ENCODE results near the gene GTF2IRD2. TPM values are rescaled to one million over a fixed set of nuclear protein-coding genes. Genes with fewer than 3 reads are reported as not detected.
"Not testable (repeated sequence)": the region's sequence is repeated elsewhere in the genome, so short reads cannot be mapped to it uniquely, and the experiment has no call there.

GTF2IRD2 gene
- total and polyA plus RNA-seq, 7 experiments from 2014 or later: 12.1 to 44.1 (median 23.0) TPM

- H3K4me3 Mint-ChIP-seq; H3K9me3 Mint-ChIP-seq; intact Hi-C loops (cut with micrococcal nuclease); H3K4me1 ChIP-seq (ENCODE audit: control insufficient read depth in 2 of 2, insufficient read depth in 2 of 2, low read length in 2 of 2); H3K36me3 Mint-ChIP-seq; POLR2A ChIA-PET; H3K27ac ChIP-seq (ENCODE audit: low read depth, low read length); H3K4me3 ChIP-seq (ENCODE audit: low read length); H3K27ac Mint-ChIP-seq; H3K4me1 Mint-ChIP-seq; ATAC-seq; H3K27me3 Mint-ChIP-seq; H3K36me3 ChIP-seq (ENCODE audit: control insufficient read depth in 2 of 3, insufficient read depth in 3 of 3, low read length in 3 of 3); H3K27me3 ChIP-seq (ENCODE audit: control insufficient read depth in 2 of 2, insufficient read depth in 2 of 2, low read length in 2 of 2); CTCF ChIA-PET; H3K9me3 ChIP-seq (ENCODE audit: control insufficient read depth in 2 of 3, low read length in 3 of 3); DNase-seq: not testable (repeated sequence)
These were observed 67.8 kb downstream of the GTF2IRD2 start for GRCh38 chr7:74783595-74783994.

GRCh38 chr7:74781746-74782145 is 69.7 kb downstream of the GTF2IRD2 start:
- H3K27ac ChIP-seq (ENCODE audit: low read depth, low read length); POLR2A ChIA-PET; H3K36me3 ChIP-seq (ENCODE audit: control insufficient read depth in 2 of 3, insufficient read depth in 3 of 3, low read length in 3 of 3); H3K27ac Mint-ChIP-seq; H3K4me1 Mint-ChIP-seq; ATAC-seq; H3K9me3 Mint-ChIP-seq; intact Hi-C loops (cut with micrococcal nuclease); H3K4me3 ChIP-seq (ENCODE audit: low read length); CTCF ChIA-PET; H3K27me3 ChIP-seq (ENCODE audit: control insufficient read depth in 2 of 2, insufficient read depth in 2 of 2, low read length in 2 of 2); H3K27me3 Mint-ChIP-seq; H3K36me3 Mint-ChIP-seq; H3K4me3 Mint-ChIP-seq; H3K9me3 ChIP-seq (ENCODE audit: control insufficient read depth in 2 of 3, low read length in 3 of 3); H3K4me1 ChIP-seq (ENCODE audit: control insufficient read depth in 2 of 2, insufficient read depth in 2 of 2, low read length in 2 of 2); DNase-seq: not testable (repeated sequence)

GRCh38 chr7:74779053-74779452 is 72.4 kb downstream of the GTF2IRD2 start:
- H3K9me3 Mint-ChIP-seq; DNase-seq; H3K27me3 ChIP-seq (ENCODE audit: control insufficient read depth in 2 of 2, insufficient read depth in 2 of 2, low read length in 2 of 2); H3K27me3 Mint-ChIP-seq; H3K36me3 Mint-ChIP-seq; H3K9me3 ChIP-seq (ENCODE audit: control insufficient read depth in 2 of 3, low read length in 3 of 3); H3K4me3 Mint-ChIP-seq; CTCF ChIA-PET; intact Hi-C loops (cut with micrococcal nuclease); H3K36me3 ChIP-seq (ENCODE audit: control insufficient read depth in 2 of 3, insufficient read depth in 3 of 3, low read length in 3 of 3); H3K27ac ChIP-seq (ENCODE audit: low read depth, low read length); H3K4me3 ChIP-seq (ENCODE audit: low read length); H3K27ac Mint-ChIP-seq; H3K4me1 ChIP-seq (ENCODE audit: control insufficient read depth in 2 of 2, insufficient read depth in 2 of 2, low read length in 2 of 2); H3K4me1 Mint-ChIP-seq; ATAC-seq; POLR2A ChIA-PET: not testable (repeated sequence)

- H3K36me3 Mint-ChIP-seq, CTCF ChIA-PET: not testable (repeated sequence)
These were observed 76.3 kb downstream of the GTF2IRD2 start for GRCh38 chr7:74775111-74775510.

GRCh38 chr7:74773760-74774750 is 77.3 kb downstream of the GTF2IRD2 start, which contains the start of gene NCF1:
NCF1 (plus strand) TSS chr7:74774011; CDS start chr7:74774032, 21 bp downstream.
- H3K9me3 ChIP-seq (ENCODE audit: control insufficient read depth in 2 of 3, low read length in 3 of 3); H3K9me3 Mint-ChIP-seq; H3K4me1 ChIP-seq (ENCODE audit: control insufficient read depth in 2 of 2, insufficient read depth in 2 of 2, low read length in 2 of 2); CTCF ChIA-PET; H3K27me3 ChIP-seq (ENCODE audit: control insufficient read depth in 2 of 2, insufficient read depth in 2 of 2, low read length in 2 of 2); H3K4me3 ChIP-seq (ENCODE audit: low read length); H3K4me3 Mint-ChIP-seq; H3K27ac Mint-ChIP-seq; H3K36me3 ChIP-seq (ENCODE audit: control insufficient read depth in 2 of 3, insufficient read depth in 3 of 3, low read length in 3 of 3); DNase-seq; intact Hi-C loops (cut with micrococcal nuclease); H3K27ac ChIP-seq (ENCODE audit: low read depth, low read length); H3K4me1 Mint-ChIP-seq; POLR2A ChIA-PET; H3K36me3 Mint-ChIP-seq; H3K27me3 Mint-ChIP-seq: not testable (repeated sequence)
- peak; percentile 88 for ATAC-seq

More at GRCh38 chr7:74775111-74775510, 76.3 kb downstream of the GTF2IRD2 start:
- H3K36me3 ChIP-seq (ENCODE audit: control insufficient read depth in 2 of 3, insufficient read depth in 3 of 3, low read length in 3 of 3); H3K9me3 Mint-ChIP-seq; H3K27me3 ChIP-seq (ENCODE audit: control insufficient read depth in 2 of 2, insufficient read depth in 2 of 2, low read length in 2 of 2); H3K9me3 ChIP-seq (ENCODE audit: control insufficient read depth in 2 of 3, low read length in 3 of 3); POLR2A ChIA-PET; H3K4me1 ChIP-seq (ENCODE audit: control insufficient read depth in 2 of 2, insufficient read depth in 2 of 2, low read length in 2 of 2); H3K27ac Mint-ChIP-seq; intact Hi-C loops (cut with micrococcal nuclease); ATAC-seq; DNase-seq; H3K27ac ChIP-seq (ENCODE audit: low read depth, low read length); H3K4me1 Mint-ChIP-seq; H3K27me3 Mint-ChIP-seq; H3K4me3 Mint-ChIP-seq; H3K4me3 ChIP-seq (ENCODE audit: low read length): not testable (repeated sequence)

GRCh38 chr7:74772093-74772492 is 79.3 kb downstream of the GTF2IRD2 start:
- H3K27me3 ChIP-seq (ENCODE audit: control insufficient read depth in 2 of 2, insufficient read depth in 2 of 2, low read length in 2 of 2); H3K27me3 Mint-ChIP-seq; H3K36me3 ChIP-seq (ENCODE audit: control insufficient read depth in 2 of 3, insufficient read depth in 3 of 3, low read length in 3 of 3); DNase-seq; H3K4me3 ChIP-seq (ENCODE audit: low read length); H3K36me3 Mint-ChIP-seq; H3K9me3 Mint-ChIP-seq; intact Hi-C loops (cut with micrococcal nuclease); H3K27ac Mint-ChIP-seq; CTCF ChIA-PET; H3K4me3 Mint-ChIP-seq; H3K4me1 ChIP-seq (ENCODE audit: control insufficient read depth in 2 of 2, insufficient read depth in 2 of 2, low read length in 2 of 2); H3K4me1 Mint-ChIP-seq; H3K9me3 ChIP-seq (ENCODE audit: control insufficient read depth in 2 of 3, low read length in 3 of 3); H3K27ac ChIP-seq (ENCODE audit: low read depth, low read length); ATAC-seq; POLR2A ChIA-PET: not testable (repeated sequence)

GRCh38 chr7:74770062-74770461 is 81.3 kb downstream of the GTF2IRD2 start:
- H3K4me3 ChIP-seq (ENCODE audit: low read length); H3K4me1 ChIP-seq (ENCODE audit: control insufficient read depth in 2 of 2, insufficient read depth in 2 of 2, low read length in 2 of 2); H3K36me3 ChIP-seq (ENCODE audit: control insufficient read depth in 2 of 3, insufficient read depth in 3 of 3, low read length in 3 of 3); H3K27me3 Mint-ChIP-seq; H3K9me3 Mint-ChIP-seq; H3K9me3 ChIP-seq (ENCODE audit: control insufficient read depth in 2 of 3, low read length in 3 of 3); H3K4me1 Mint-ChIP-seq; H3K27me3 ChIP-seq (ENCODE audit: control insufficient read depth in 2 of 2, insufficient read depth in 2 of 2, low read length in 2 of 2); CTCF ChIA-PET; H3K27ac Mint-ChIP-seq; H3K4me3 Mint-ChIP-seq; intact Hi-C loops (cut with micrococcal nuclease); H3K27ac ChIP-seq (ENCODE audit: low read depth, low read length); ATAC-seq; POLR2A ChIA-PET; H3K36me3 Mint-ChIP-seq; DNase-seq: not testable (repeated sequence)
